Measurements from ENCODE around the gene TMEM168.

The TMEM168 gene

GRCh38 chr7:112781110-112781509 lies 9.1 kb downstream of the TMEM168 start:
- TF ChIP-seq, protein P1, sequence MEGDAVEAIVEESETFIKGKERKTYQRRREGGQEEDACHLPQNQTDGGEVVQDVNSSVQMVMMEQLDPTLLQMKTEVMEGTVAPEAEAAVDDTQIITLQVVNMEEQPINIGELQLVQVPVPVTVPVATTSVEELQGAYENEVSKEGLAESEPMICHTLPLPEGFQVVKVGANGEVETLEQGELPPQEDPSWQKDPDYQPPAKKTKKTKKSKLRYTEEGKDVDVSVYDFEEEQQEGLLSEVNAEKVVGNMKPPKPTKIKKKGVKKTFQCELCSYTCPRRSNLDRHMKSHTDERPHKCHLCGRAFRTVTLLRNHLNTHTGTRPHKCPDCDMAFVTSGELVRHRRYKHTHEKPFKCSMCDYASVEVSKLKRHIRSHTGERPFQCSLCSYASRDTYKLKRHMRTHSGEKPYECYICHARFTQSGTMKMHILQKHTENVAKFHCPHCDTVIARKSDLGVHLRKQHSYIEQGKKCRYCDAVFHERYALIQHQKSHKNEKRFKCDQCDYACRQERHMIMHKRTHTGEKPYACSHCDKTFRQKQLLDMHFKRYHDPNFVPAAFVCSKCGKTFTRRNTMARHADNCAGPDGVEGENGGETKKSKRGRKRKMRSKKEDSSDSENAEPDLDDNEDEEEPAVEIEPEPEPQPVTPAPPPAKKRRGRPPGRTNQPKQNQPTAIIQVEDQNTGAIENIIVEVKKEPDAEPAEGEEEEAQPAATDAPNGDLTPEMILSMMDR (conservative IDR thresholded peaks at IDR 0.05; ENCODE audit: low read length): no peak
- no peak for DNase-seq (ENCODE audit: low read depth)
- H3K4me3 ChIP-seq (ENCODE audit: low read length): no peak overlapping the region

GRCh38 chr7:112779667-112780066 lies 10.5 kb downstream of the TMEM168 start:
- TF ChIP-seq, protein P1 (conservative IDR thresholded peaks at IDR 0.05; ENCODE audit: low read length): no peak

DNA sequence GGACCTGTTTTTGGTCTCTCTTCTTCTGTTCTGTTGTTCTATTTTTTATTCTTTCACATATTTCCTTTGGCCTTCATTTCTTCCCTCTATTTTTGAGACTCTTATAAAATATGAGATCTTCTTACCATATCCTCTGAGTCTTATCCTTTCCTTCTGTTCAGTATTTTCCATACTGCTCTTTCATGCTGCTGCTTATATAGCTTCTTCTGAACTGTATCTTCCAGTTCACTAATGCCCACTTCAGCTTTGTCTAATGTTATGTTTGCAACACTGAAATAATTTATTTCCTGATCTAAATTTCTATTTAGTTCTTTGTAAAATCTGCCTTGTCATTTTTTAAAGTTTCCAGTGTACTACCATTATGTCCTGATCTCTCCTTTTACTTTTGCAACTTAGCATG lies 12.8 kb downstream of the TMEM168 start:
- TF ChIP-seq, protein P1 (conservative IDR thresholded peaks at IDR 0.05; ENCODE audit: low read length): no peak
- H3K4me3 ChIP-seq (ENCODE audit: low read length): no peak overlapping the region
- no peak for DNase-seq (ENCODE audit: low read depth)

More at GRCh38 chr7:112779667-112780066, 10.5 kb downstream of the TMEM168 start:
- no peak for DNase-seq (ENCODE audit: low read depth)
- no peak overlapping the region for H3K4me3 ChIP-seq (ENCODE audit: low read length)

DNA sequence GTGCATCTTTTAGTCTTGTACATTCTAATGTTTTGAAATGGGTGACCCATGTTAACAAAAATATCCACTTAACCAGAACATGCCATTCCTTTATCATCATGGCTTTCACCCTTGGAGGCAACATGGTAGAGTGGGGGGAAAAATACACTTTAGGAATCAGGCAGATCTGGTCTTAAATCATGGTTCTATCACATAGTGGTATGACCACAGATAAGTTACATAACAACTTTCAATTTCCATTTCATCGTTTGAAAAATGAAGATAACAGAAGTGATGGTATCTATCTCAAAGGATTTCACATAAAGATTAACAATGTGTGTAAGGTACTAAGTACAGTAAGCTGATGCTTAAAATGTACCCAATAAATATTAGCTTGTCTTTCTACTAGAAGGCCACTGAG lies 19.0 kb downstream of the TMEM168 start:
- TF ChIP-seq, protein P1 (conservative IDR thresholded peaks at IDR 0.05; ENCODE audit: low read length): no peak
- no peak for DNase-seq (ENCODE audit: low read depth)
- no peak overlapping the region for H3K4me3 ChIP-seq (ENCODE audit: low read length)

DNA sequence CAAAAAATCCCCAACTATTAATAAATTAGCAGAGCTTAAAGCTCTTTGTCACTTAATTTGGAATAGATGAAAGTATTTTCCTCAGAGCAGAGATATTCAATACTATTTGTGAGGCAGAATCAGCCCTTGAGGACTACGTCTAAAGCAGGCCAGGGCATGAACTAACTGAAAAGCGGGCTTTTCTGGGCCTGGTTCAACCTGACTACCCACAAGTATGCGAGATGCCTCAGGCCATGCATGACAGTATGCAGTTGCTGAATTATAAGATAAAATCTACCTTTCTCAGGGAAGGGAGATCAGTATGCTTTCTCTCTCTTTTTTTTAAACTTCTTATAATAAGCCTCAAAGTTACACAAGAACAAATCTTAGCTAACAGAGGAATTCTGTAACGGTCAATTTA lies 20.1 kb downstream of the TMEM168 start:
- DNase-seq (ENCODE audit: low read depth): no peak
- no peak overlapping the region for H3K4me3 ChIP-seq (ENCODE audit: low read length)
- TF ChIP-seq, protein P1 (conservative IDR thresholded peaks at IDR 0.05; ENCODE audit: low read length): no peak

DNA sequence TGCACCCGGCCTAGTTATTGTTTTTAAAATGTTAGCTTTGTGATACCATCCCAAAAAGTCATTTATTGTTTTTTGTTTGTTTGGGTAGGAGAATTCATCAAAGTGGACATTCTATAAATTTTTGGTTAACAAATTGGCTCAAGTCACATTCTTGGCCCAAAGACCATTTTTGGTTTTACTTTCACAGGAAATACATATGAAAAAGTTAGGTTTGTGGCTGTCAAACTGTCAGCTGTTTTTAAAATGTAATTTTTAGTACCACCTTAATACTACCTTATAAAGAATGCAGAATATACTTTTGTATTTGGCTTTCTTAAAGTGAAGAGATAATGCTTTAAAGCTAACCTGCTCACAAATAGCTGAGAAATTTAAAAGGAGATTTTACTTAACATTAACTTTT lies 25.1 kb downstream of the TMEM168 start:
- TF ChIP-seq, protein P1 (conservative IDR thresholded peaks at IDR 0.05; ENCODE audit: low read length): no peak

GRCh38 chr7:112763996-112764395 lies 26.2 kb downstream of the TMEM168 start:
- TF ChIP-seq, protein P1 (conservative IDR thresholded peaks at IDR 0.05; ENCODE audit: low read length): no peak
- DNase-seq (ENCODE audit: low read depth): no peak
- no peak overlapping the region for H3K4me3 ChIP-seq (ENCODE audit: low read length)

More for the DNA sequence above, 25.1 kb downstream of the TMEM168 start:
- DNase-seq (ENCODE audit: low read depth): no peak
- no peak overlapping the region for H3K4me3 ChIP-seq (ENCODE audit: low read length)

Measured in AG10803 (cell line).